HCT116 (cell line): ENCODE results near the gene JAG1. TPM values are rescaled to one million over a fixed set of nuclear protein-coding genes. Genes with fewer than 3 reads are reported as not detected.

ENCODE experiments used
- ATAC-seq: fragments of 200-7000 bp; cut with Tn5 transposase; 2 replicates; pipeline ENCODE4 v1.9.1; 2020; ENCODE audit warnings: mild to moderate bottlenecking, moderate library complexity
- BruUV-seq: library from RNA; stranded (reverse); fragments of 400-500 nt; replicated peaks from 2 replicates; lab custom pipeline; 2021; lab: Mats Ljungman, UMichigan
- CTCF ChIA-PET: fragments of 300-600 bp; sonication (Branson Sonifier 250); formaldehyde crosslinking; loops from one replicate; lab custom pipeline; 2021; ENCODE audit warnings: antibody characterized with exemption; lab: Charles Lee
- POLR2A ChIA-PET: fragments of 300-600, 350-600 bp; sonication (Branson Sonifier 250); formaldehyde crosslinking; loops from one replicate; lab custom pipeline; 2021; ENCODE audit warnings: antibody characterized with exemption; lab: Charles Lee
- RAD21 ChIA-PET, 2 experiments: fragments of 300-600 bp; sonication (Branson Sonifier 250); formaldehyde crosslinking; loops; one replicate each; lab custom pipeline; 2023; ENCODE audit warnings: low total read pairs in 2 of 2; ENCODE audit not compliant: uncharacterized antibody in 2 of 2, unreplicated experiment in 2 of 2, low non-redundant PET in 1 of 2; lab: Charles Lee
- DNase-seq: peaks from one replicate; pipeline ENCODE4 v3.0.0-alpha.2; 2010; ENCODE audit warnings: low read depth, low spot score
- H2AFZ ChIP-seq: fragments of 200-600 bp; shearing (Covaris generic), sonication (generic); 2 replicates; pipeline ENCODE4 v1.6.1; 2017; ENCODE audit warnings: low read depth, mixed run types, mixed read lengths, antibody characterized with exemption, low read length; ENCODE audit not compliant: poor library complexity, severe bottlenecking
- H3K27ac ChIP-seq: 2 replicates; pipeline ENCODE4 v1.5.1; 2012; ENCODE audit warnings: low read depth, low read length
- H3K27me3 ChIP-seq: fragments of 200-600 bp; sonication (generic); 2 replicates; pipeline ENCODE4 v1.6.1; 2016; ENCODE audit warnings: mixed run types, low read length, mixed read lengths; ENCODE audit not compliant: insufficient read depth
- H3K36me3 ChIP-seq, 2 experiments: fragments of 200-500 bp in 1 of 2; fragments of 200-600 bp in 1 of 2; sonication (Bioruptor generic) in 1 of 2; sonication (generic) in 1 of 2; 2 replicates each; pipeline versions ENCODE4 v1.5.1 to v1.6.1; 2014 to 2016; ENCODE audit warnings: low read length in 2 of 2, inconsistent platforms in 1 of 2, mixed read lengths in 1 of 2, mixed run types in 1 of 2; ENCODE audit not compliant: insufficient read depth in 2 of 2, control insufficient read depth in 1 of 2
- H3K4me1 ChIP-seq, 2 experiments: fragments of 200-600 bp in 1 of 2; sonication (generic) in 1 of 2; 2 replicates each; pipeline versions ENCODE4 v1.5.1 to v1.6.1; 2012 to 2017; ENCODE audit warnings: low read length in 2 of 2, inconsistent platforms in 1 of 2, mild to moderate bottlenecking in 1 of 2, mixed read lengths in 1 of 2, mixed run types in 1 of 2, moderate library complexity in 1 of 2; ENCODE audit not compliant: insufficient read depth in 2 of 2, control insufficient read depth in 1 of 2
- H3K4me2 ChIP-seq: fragments of 200-600 bp; sonication (generic); 2 replicates; pipeline ENCODE4 v1.6.1; 2017; ENCODE audit warnings: mixed run types, low read length, mixed read lengths
- H3K4me3 ChIP-seq, 2 experiments: fragments of 200-600 bp in 1 of 2; sonication (generic) in 1 of 2; replicated peaks in 1 of 2; 2 replicates each; pipeline ENCODE4 v1.5.1; 2011 to 2016; ENCODE audit warnings: low read length in 2 of 2, control low read depth in 1 of 2, low read depth in 1 of 2, mild to moderate bottlenecking in 1 of 2, mixed read lengths in 1 of 2, mixed run types in 1 of 2
- H3K79me2 ChIP-seq: fragments of 200-600 bp; sonication (generic); 2 replicates; pipeline ENCODE4 v1.6.1; 2017; ENCODE audit warnings: mild to moderate bottlenecking, mixed run types, low read length, moderate library complexity, mixed read lengths; ENCODE audit not compliant: insufficient read depth
- H3K9ac ChIP-seq: fragments of 200-600 bp; sonication (generic); 2 replicates; pipeline ENCODE4 v1.6.1; 2016; ENCODE audit warnings: low read length, mixed read lengths
- H3K9me2 ChIP-seq: fragments of 200-600 bp; sonication (generic), shearing (Covaris generic); 2 replicates; pipeline ENCODE4 v1.6.1; 2017; ENCODE audit warnings: mixed run types, mild to moderate bottlenecking, moderate library complexity; ENCODE audit not compliant: insufficient read depth
- H3K9me3 ChIP-seq, 2 experiments: fragments of 200-500 bp in 1 of 2; fragments of 200-600 bp in 1 of 2; sonication (Bioruptor generic) in 1 of 2; sonication (generic) in 1 of 2; 2 replicates each; pipeline ENCODE4 v1.6.1; 2014 to 2017; ENCODE audit warnings: low read length in 2 of 2, mixed read lengths in 2 of 2, inconsistent platforms in 1 of 2, low read depth in 1 of 2, mild to moderate bottlenecking in 1 of 2, mixed run types in 1 of 2, moderate library complexity in 1 of 2; ENCODE audit not compliant: control insufficient read depth in 1 of 2, insufficient read depth in 1 of 2
- H4K20me1 ChIP-seq: fragments of 200-600 bp; sonication (generic), shearing (Covaris generic); 2 replicates; pipeline ENCODE4 v1.6.1; 2017; ENCODE audit warnings: mixed run types, mild to moderate bottlenecking, moderate library complexity; ENCODE audit not compliant: insufficient read depth
- CBX3 ChIP-seq: IDR thresholded peaks from 2 replicates; pipeline ENCODE4 v1.6.1; 2012; ENCODE audit warnings: low read depth
- EZH2 ChIP-seq: fragments of 200-600 bp; sonication (generic); IDR thresholded peaks from 2 replicates; pipeline ENCODE4 v1.6.1; 2017; ENCODE audit warnings: antibody characterized with exemption, mixed run types
- EZH2phosphoT487 ChIP-seq: fragments of 200-600 bp; IDR thresholded peaks from 2 replicates; pipeline ENCODE4 v1.6.1; 2018; ENCODE audit warnings: antibody characterized with exemption, borderline replicate concordance
- FOSL1 ChIP-seq: IDR thresholded peaks from 2 replicates; pipeline ENCODE4 v1.6.1; 2012; ENCODE audit warnings: low read depth
- POLR2A ChIP-seq: IDR thresholded peaks from 2 replicates; pipeline ENCODE4 v1.7.0; 2011; ENCODE audit warnings: borderline replicate concordance; ENCODE audit not compliant: insufficient read depth, insufficient read length; ENCODE audit errors: extremely low read depth
- SP1 ChIP-seq: IDR thresholded peaks from 2 replicates; pipeline ENCODE4 v1.6.1; 2012; ENCODE audit warnings: low read depth
- TCF7L2 ChIP-seq: IDR thresholded peaks from 2 replicates; pipeline ENCODE4 v1.7.0; 2011; ENCODE audit warnings: borderline replicate concordance, inconsistent platforms; ENCODE audit not compliant: insufficient read depth, insufficient read length; ENCODE audit errors: extremely low read depth
- ZFX ChIP-seq: fragments of 450-650 bp; IDR thresholded peaks from 2 replicates; pipeline ENCODE4 v1.6.1; 2017
- intact Hi-C: fragments of 100-400 bp; cut with micrococcal nuclease; formaldehyde crosslinking; loops from 2 replicates; pipeline ENCODE4 v1.10.0; 2022
- total RNA-seq: library from RNA; stranded (reverse); gene quantifications from one replicate; pipeline ENCODE4 v1.2.1, GENCODE V29; 2021; ENCODE audit not compliant: unreplicated experiment
- TF ChIP-seq, protein P1 (sequence below): IDR thresholded peaks from 2 replicates; pipeline ENCODE4 v1.6.1; 2012
- TF ChIP-seq, protein P2 (sequence below), 3 experiments: fragments of 200-600 bp in 1 of 3; sonication (generic) in 1 of 3; IDR thresholded peaks in 2 of 3; conservative IDR thresholded peaks in 1 of 3; 2 replicates each; pipeline ENCODE4 v1.5.1; 2012 to 2017; ENCODE audit warnings: low read depth in 2 of 3, low read length in 2 of 3, antibody characterized with exemption in 1 of 3, borderline replicate concordance in 1 of 3, control low read depth in 1 of 3, mild to moderate bottlenecking in 1 of 3, mixed read lengths in 1 of 3, mixed run types in 1 of 3, moderate library complexity in 1 of 3; ENCODE audit not compliant: insufficient read depth in 1 of 3

JAG1 gene
- total RNA-seq, 1 experiment from 2014 or later = 31.9 TPM

DNA sequence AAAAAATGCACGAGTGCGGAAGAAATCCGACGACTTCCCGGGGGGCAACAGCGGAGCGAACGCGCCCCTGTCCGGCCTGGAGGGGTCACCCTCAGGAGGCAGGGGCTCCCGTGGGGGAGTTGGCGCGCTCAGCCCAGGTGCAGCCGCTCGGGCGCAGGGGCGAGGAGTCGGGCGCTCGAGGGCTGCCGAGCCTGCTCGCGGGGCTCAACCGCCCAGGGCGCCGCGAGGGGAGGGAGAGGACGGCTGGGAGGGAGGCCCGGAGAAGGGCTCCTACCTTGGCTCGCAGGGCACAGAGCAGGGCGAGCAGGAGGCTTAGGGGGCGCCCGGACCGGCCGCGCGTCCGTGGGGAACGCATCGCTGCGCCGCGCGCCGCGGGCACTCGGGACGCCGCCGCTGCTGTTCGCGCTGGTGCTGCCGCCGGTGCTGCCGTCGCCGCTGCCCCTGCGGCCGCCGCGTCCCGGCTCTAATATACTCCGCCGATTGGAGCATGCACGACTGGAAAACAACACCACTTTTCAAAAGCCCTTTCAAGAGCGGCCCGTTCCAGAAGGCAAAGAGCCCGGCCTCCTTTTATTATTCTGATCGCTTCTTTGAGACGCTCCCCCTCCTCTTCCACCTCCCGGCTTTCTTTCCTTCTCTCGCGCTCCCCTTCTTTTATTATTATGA lies 490 bp downstream of the JAG1 start:
- ATAC-seq (no peak), DNase-seq (no peak)
- Histone ChIP-seq H3K9me3 (no peaks in the 10 kb centered on the region), H3K4me3 (peak overlapping the region; percentile 75 to 90), H3K79me2 (peaks cover 32% of the 10 kb centered on the region; the same call in 1 of the 2 replicates), H3K36me3 (peaks cover 4 to 9% of the 10 kb centered on the region in 2 experiments; a peak in 2 of 4 replicates), H3K9ac (peak overlapping the region; percentile 83), H3K27ac (peak overlapping the region; percentile 99), H3K9me2 (no peaks in the 10 kb centered on the region), H3K27me3 (no peaks in the 10 kb centered on the region), H3K4me2 (peak overlapping the region; percentile 87), H2AFZ (peak overlapping the region; percentile 82), H4K20me1 (no peaks in the 10 kb centered on the region), H3K4me1 (peaks cover 13 to 26% of the 10 kb centered on the region in 2 experiments)
- intact Hi-C loops = loop anchor here (5.0 to 10.0 kb wide), 4 partner anchors 121 to 869 kb away; partner anchors contain the start of genes MKKS and SLX4IP
- ChIA-PET CTCF (interaction anchor here (0.7 to 2.5 kb wide), 3 partner anchors 62 to 594 kb away, joined by 3 to 9 read pairs (median 7); no protein-coding TSS in a partner anchor), RAD21 (interaction anchor here (0.6 to 1.5 kb wide), 3 partner anchors 275 to 870 kb away, joined by 3 read pairs; no protein-coding TSS in a partner anchor), POLR2A (interaction anchor here (0.7 to 1.9 kb wide), 4 partner anchors 8 to 600 kb away, joined by 3 to 7 read pairs (median 4); no protein-coding TSS in a partner anchor)
- BruUV-seq = no TSS peak
- peak; percentile 10 for TF ChIP-seq TCF7L2
- TF ChIP-seq CBX3 = no peak
- no peak for TF ChIP-seq ZFX
- TF ChIP-seq FOSL1 = no peak

DNA sequence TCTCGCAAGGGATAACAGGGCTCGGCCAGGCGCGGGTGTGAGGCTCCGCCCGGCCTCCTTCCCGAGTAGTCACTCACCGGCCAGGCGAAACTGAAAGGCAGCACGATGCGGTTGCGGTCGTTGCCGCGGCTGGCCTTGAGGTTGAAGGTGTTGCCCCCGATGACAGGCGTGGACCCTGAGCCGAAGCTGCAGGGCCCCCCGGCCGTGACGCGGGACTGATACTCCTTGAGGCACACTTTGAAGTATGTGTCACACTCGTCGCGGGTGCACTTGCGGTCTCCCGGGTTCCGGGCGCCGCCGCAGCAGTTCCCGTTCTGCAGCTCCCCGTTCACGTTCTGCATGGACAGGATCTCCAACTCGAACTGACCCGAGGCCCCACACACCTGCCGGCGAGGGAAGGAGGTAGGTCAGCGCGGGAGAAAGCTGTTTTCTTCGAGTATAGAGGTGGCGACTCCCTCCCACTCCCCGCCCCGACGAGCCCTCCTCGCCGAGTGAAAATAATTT lies 1.1 kb downstream of the JAG1 start:
- BruUV-seq = no TSS peak
- Histone ChIP-seq H4K20me1 (no peaks in the 10 kb centered on the region), H2AFZ (no peak overlapping the region), H3K4me2 (peak overlapping the region; percentile 87), H3K4me1 (peaks cover 13 to 26% of the 10 kb centered on the region in 2 experiments), H3K27me3 (no peaks in the 10 kb centered on the region), H3K9me3 (no peaks in the 10 kb centered on the region), H3K9ac (peak overlapping the region; percentile 83), H3K36me3 (peaks cover 4 to 11% of the 10 kb centered on the region in 2 experiments; a peak in 3 of 4 replicates), H3K9me2 (no peaks in the 10 kb centered on the region), H3K4me3 (peak overlapping the region; percentile 75 to 90), H3K27ac (peak overlapping the region; percentile 99), H3K79me2 (peaks cover 32% of the 10 kb centered on the region; the same call in 1 of the 2 replicates)
- ChIA-PET RAD21 (interaction anchor here in 1 of 2 experiments (0.6 kb wide), 1 partner anchor 871 kb away, joined by 3 read pairs; no protein-coding TSS in a partner anchor), CTCF (interaction anchor here (0.7 to 2.5 kb wide), 2 partner anchors 62 to 595 kb away, joined by 3 to 7 read pairs; no protein-coding TSS in a partner anchor), POLR2A (interaction anchor here (0.7 to 1.9 kb wide), 3 partner anchors 10 to 238 kb away, joined by 4 to 7 read pairs (median 4); partner anchors contain the start of gene MKKS)
- intact Hi-C loops = loop anchor here (5.0 to 10.0 kb wide), 4 partner anchors 120 to 870 kb away; partner anchors contain the start of genes MKKS and SLX4IP
- ATAC-seq (no peak), DNase-seq (no peak)
- TF ChIP-seq, protein P1, sequence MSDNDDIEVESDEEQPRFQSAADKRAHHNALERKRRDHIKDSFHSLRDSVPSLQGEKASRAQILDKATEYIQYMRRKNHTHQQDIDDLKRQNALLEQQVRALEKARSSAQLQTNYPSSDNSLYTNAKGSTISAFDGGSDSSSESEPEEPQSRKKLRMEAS = no peak
- TF ChIP-seq FOSL1 (no peak), EZH2 (no peak), POLR2A (no peak), EZH2phosphoT487 (no peak), TCF7L2 (peak; percentile 67), SP1 (no peak)
- TF ChIP-seq, protein P2, sequence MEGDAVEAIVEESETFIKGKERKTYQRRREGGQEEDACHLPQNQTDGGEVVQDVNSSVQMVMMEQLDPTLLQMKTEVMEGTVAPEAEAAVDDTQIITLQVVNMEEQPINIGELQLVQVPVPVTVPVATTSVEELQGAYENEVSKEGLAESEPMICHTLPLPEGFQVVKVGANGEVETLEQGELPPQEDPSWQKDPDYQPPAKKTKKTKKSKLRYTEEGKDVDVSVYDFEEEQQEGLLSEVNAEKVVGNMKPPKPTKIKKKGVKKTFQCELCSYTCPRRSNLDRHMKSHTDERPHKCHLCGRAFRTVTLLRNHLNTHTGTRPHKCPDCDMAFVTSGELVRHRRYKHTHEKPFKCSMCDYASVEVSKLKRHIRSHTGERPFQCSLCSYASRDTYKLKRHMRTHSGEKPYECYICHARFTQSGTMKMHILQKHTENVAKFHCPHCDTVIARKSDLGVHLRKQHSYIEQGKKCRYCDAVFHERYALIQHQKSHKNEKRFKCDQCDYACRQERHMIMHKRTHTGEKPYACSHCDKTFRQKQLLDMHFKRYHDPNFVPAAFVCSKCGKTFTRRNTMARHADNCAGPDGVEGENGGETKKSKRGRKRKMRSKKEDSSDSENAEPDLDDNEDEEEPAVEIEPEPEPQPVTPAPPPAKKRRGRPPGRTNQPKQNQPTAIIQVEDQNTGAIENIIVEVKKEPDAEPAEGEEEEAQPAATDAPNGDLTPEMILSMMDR (IDR thresholded peaks at IDR 0.05 in 2 of 3, conservative IDR thresholded peaks at IDR 0.05 in 1 of 3; ENCODE audit: borderline replicate concordance in 1 of 3, insufficient read depth in 1 of 3, low read depth in 2 of 3, low read length in 2 of 3) = no peak
